Stimulated activated CD8-positive, alpha-beta memory T cell treated with anti-CD3 and anti-CD28 coated beads, Interleukin-15, amount 100 ng/mL, for 4 hours (primary cell): Measurements from ENCODE around the gene NPIPA3.
"Not testable (repeated sequence)": the region's sequence is repeated elsewhere in the genome, so short reads cannot be mapped to it uniquely, and the experiment has no call there.

Experiments used
- DNase-seq, 2 donors: peaks; one replicate each; pipeline ENCODE4 v3.0.0-alpha.2; 2020; ENCODE audit warnings: low read depth in 2 of 2

Gene NPIPA3

DNA sequence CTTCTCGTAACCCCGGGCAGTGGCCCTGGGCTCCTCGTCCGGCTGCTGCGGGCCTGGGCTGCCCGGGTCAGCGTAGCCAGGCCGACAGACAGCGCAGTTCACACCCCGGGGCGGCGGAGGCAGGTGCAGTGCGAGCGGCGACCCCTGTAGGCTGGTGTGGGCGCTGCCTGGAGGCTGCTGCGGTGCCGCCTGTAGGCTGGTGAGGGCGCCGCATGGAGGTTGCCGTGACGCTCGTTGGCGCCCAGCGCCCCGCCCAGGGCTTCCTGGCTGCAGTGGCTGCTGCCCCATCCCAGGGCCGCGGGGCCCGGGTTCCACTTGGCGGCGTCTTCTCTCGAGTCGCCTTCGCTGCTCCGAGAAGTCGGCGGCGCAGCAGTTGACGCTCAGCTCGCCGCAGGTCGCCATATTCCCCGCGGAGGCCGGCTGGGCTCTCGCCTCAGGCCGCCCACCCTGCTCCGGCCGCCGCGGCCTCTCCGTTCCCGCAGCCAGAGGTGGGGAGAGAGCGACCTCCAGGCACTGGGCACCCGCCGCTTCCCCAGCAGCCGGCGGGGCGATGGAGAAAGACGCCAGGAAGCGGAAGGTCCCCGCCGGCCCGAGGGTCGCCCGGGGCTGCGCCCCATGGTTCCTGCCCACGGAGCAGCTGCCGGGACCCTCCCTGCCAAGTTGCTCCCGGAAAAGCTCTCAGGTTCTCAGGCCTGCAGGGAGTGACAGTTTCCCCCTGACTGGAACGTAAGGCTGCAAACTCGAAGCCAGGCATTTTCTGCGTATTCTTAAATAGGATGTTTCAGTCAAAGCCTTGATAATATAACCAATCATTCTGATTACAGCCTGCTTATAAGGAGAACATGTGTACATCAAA, at the start of gene NPIPA3:
NPIPA3 (plus strand) TSS at position 256 of the 856 bp plus-strand sequence. CDS start 5,533 bp downstream, outside the sequence.
- not testable (repeated sequence) for DNase-seq

DNA sequence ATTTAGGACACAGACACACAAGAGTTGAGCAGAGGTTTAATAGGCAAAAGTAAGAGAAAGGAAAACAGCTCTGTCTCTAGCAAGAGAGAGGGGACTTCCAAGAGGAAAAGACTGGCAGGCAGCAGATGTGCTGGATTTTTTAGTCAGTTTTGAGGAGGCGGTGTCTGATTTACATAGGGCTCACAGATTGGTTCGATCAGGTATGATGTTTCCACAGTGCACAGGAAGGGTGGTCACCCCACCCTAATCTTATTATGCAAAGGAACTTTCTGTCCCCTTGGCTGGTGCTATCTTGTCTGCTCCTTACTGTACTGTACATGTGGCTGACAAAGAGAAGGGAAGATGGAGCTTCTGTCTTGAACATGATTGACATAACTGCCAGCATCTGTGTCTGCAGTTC, 45.1 kb upstream of the NPIPA3 start:
- DNase-seq: no peak

DNA sequence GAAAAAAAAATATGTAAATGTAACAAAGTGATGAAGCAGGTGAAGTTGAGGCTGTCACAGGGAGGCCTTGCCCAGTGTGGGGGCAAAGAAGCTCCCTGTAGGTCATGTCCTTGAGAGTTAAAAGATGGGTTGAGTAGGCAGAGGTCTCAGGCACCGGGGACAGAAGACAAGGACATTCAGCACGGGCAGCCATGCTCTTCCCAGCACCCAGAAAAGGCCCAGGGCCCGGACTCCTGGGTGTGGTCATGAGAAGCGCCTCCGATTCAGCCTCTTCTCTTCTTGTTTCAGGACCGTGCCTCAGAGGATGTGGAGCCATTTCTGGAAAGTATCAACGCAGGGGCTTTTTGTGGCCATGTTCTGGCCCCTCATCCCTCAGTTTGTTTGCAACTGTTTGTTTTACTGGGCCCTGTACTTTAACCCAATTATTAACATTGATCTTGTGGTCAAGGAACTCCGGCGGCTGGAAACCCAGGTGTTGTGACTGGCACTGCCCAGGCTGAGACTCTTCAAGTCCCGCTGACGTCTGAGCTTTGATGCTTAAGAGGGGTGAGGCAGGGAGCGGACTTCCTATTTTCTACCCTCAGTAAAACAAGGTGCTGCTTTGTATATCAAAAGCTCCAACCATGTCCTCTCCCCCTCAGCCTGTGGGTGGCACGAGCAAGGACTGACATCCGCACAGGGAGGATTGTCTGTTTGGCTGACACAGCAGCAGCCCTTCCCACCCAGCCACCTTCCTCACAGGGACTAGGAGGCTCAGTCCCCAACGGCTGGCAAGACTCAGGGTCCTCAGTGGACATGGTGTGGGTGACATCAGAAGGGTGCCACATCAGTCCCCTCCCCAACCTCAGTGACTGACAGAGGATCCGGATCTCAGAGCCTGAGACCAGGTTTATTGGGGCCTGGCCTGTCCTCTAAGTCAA, 35.6 kb upstream of the NPIPA3 start:
- no peak for DNase-seq

DNA sequence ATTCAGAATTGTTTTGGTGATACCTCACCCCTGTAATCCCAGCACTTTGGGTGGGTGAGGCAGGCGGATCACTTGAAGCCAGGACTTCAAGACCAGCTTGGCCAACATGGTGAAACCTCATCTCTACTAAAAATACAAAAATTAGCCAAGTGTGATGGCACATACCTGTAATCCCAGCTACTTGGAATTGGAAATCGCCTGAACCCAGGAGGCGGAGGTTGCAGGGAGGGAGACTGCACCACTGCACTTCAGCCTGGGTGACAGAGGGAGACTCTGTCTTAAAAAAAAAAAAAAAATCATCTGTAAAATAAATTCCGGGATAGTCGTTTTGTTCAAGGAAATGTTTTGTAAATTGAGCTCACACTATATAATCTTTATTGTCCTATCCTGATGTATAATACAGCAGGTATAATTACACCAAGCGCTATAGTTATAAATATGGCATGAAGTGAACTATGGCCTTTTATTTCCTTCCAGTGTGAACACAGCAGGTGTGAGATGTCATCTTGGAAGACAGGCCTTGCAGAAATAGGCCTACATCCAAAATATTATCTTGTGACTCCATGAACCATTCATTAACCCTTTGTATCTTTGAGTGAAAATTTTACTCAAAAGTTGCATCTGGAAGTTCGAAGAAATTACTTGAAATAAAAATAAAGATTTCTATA, 34.5 kb upstream of the NPIPA3 start:
- no peak for DNase-seq

DNA sequence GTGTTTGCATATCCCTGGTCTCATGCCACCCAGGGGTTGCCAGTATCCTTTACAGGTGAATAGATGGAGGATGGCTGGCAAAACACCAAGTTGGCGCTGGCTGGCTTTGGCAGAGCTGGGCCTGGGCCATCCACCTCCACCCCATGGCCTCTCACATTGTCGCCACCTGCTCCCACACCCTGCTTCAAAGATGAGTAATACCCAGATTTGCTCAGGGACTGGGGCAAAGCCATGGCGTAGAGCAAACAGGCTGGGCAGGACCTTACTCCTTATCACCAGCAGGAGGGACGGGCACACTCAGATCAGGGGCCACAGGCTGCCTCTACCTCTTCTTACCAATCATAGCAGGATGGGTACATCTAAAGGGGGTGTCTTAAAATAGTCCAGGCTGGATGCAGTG, 33.4 kb upstream of the NPIPA3 start:
- DNase-seq: no peak

- no peak for DNase-seq
These were observed 30.7 kb upstream of the NPIPA3 start for GRCh38 chr16:14672403-14672971.

DNA sequence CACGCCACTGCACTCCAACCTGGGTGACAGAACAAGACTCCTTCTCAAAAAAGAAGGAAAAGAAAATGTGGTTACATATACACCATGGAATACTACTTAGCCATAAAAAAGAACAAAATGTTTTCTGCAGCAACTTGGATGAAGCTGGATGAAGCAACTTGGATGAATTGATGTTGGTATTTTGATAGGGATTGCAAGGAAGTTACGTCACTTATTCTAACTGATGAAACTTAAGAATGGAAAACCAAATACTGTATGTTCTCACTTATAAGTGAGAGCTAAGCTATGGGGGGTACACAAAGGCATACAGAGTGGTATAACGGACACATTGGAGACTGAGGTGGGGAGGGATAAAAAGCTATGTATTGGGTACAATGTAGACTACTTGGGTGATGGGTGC, 26.6 kb upstream of the NPIPA3 start:
- no peak for DNase-seq

DNA sequence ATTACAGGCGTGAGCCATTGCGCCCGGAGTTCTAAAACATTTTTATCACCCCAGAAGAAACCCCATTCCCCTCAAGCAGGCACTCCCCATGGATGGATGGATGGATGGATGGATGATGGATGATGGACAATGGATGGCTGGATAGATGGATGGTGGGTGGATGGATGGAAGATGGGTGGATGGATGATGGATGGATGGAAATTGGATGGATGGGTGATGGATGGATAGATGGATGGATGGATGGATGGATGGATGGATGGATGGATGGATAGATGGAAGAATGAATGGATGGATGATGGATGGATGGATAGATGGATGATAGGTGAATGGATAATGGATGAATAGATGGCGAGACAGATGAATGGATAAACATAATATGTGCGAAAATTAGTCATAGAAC, 25.6 kb upstream of the NPIPA3 start:
- DNase-seq: no peak

DNA sequence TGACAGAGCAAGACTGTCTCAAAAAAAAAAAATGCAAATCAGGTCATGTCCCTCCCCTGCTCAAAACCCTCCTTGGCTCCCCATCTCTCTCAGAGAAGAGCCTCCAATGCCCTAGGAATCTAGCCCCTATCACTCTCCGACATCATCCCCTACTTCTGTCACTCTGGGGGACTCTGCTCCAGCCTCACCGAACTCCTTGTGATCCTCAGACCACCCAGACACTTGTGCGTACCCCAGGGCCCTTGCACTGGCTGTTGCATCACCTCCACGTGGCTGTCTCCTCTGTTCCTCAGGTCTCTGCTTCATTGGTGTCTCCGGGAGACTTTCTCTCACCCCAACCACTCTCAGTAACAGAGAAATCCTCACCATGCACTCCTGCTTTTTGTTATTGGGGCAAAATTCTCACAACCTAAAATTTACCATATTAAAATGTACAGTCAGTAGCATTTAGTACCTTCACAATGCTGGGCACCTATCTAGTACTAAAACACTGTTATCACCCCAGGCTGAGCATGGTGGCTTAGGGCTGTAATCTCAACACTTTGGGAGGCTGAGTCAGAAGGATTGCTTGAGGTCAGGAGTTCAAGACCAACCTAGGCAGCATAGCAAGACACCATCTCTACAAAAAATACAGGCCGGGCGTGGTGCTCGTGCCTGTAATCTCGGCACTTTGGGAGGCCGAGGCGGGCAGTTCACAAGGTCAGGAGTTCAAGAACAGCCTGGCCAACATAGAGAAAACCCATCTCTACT, 24.3 kb upstream of the NPIPA3 start:
- DNase-seq: no peak

- not testable (repeated sequence) for DNase-seq
These were observed 22.8 kb upstream of the NPIPA3 start for GRCh38 chr16:14680396-14680795.

- no peak for DNase-seq
These were observed 22.1 kb upstream of the NPIPA3 start for GRCh38 chr16:14681115-14681514.

- DNase-seq: no peak
These were observed 21.1 kb upstream of the NPIPA3 start for GRCh38 chr16:14682121-14682520.

GRCh38 chr16:14685870-14686793, 17.1 kb upstream of the NPIPA3 start:
- not testable (repeated sequence) for DNase-seq

DNA sequence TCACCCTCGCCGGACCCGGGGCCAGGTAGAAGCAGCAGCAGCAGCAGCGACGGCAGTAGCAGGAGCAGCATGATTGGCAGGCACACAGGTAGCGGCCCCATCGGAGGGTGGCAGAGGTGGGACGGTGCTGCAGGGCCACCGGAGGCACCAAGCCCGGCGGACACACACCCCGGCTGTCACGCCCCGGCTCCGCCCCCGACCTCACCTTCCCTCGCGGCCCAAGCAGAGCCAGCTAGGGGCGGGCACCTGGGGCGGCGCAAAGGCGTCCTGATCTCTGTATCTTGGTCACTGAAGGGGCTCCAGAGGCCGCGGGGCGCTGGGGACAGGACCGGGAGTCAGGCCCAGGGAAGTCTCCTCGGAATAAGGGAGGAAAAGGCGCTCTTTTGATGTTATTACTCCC, 9.1 kb upstream of the NPIPA3 start, which contains the start of gene PLA2G10:
PLA2G10 (minus strand) TSS at position 180 of the 400 bp plus-strand sequence; CDS start at position 101, 79 bp downstream.
- DNase-seq: not testable (repeated sequence)

DNA sequence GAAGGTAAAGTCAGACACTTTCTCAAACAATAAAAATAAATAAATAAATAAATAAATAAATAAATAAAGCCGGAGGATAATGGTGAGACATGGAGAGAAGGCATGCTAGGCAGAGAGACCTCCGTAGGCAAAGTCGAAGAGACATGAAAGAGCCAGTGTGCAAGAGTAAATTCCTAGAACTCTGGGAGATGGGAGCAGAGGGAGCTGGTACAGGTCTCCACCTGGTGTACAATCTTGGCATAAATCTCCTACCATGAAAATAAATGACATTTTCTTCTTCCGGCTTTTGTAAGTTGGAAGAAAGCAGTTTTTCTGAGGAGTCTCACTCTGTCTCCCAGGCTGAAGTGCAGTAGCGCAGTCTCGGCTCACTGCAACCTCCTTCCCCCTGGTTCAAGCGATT, 1.4 kb upstream of the NPIPA3 start:
- DNase-seq: not testable (repeated sequence)

GRCh38 chr16:14702672-14703071, 539 bp upstream of the NPIPA3 start:
- DNase-seq: not testable (repeated sequence)

GRCh38 chr16:14733233-14733632, 30.0 kb downstream of the NPIPA3 start:
- not testable (repeated sequence) for DNase-seq

- not testable (repeated sequence) for DNase-seq
These were observed 37.7 kb downstream of the NPIPA3 start for GRCh38 chr16:14740832-14741385.

- not testable (repeated sequence) for DNase-seq
These were observed 38.6 kb downstream of the NPIPA3 start for GRCh38 chr16:14741794-14742193.
